ENCODE data around the gene BEAN1.

The BEAN1 gene

GRCh38 chr16:66429290-66429962 is 2.3 kb downstream of the BEAN1 start:
- no peak for DNase-seq
- Histone ChIP-seq H4K91ac (ENCODE audit: low read depth, low read length) (no peak overlapping the region), H2BK5ac (ENCODE audit: low read depth, low read length, poor library complexity) (no peak overlapping the region), H3K79me2 (ENCODE audit: control insufficient read depth, insufficient read depth, low read length, poor library complexity) (peaks cover 2% of the 10 kb centered on the region), H2BK120ac (ENCODE audit: insufficient read depth, low read length, poor library complexity) (no peak overlapping the region), H3K4ac (ENCODE audit: low read depth, low read length) (no peak overlapping the region), H3K9ac (ENCODE audit: low read length) (no peak overlapping the region), H4K12ac (ENCODE audit: low read depth, low read length) (no peak overlapping the region), H3K9me3 (ENCODE audit: insufficient read depth, low read depth, low read length) (peaks cover 9% of the 10 kb centered on the region), H3K79me1 (ENCODE audit: low read length) (peaks cover 2% of the 10 kb centered on the region), H2AK5ac (ENCODE audit: low read length) (no peak overlapping the region), H3K36me3 (ENCODE audit: control insufficient read depth in 1 of 2, insufficient read depth in 2 of 2, low read length in 2 of 2) (no peaks in the 10 kb centered on the region), H3K27me3 (ENCODE audit: insufficient read depth, low read length) (peaks cover 49% of the 10 kb centered on the region), H3K18ac (ENCODE audit: low read length) (no peak overlapping the region), H3K23ac (ENCODE audit: low read length) (no peak overlapping the region), H4K8ac (ENCODE audit: low read depth, low read length) (no peak overlapping the region), H2AFZ (ENCODE audit: insufficient read depth, low read length, poor library complexity) (no peak overlapping the region), H3K4me1 (ENCODE audit: control insufficient read depth in 1 of 2, insufficient read depth in 2 of 2, low read length in 2 of 2) (peaks cover 9 to 11% of the 10 kb centered on the region in 2 experiments), H3K27ac (ENCODE audit: low read depth, low read length) (no peak overlapping the region), H3K4me2 (ENCODE audit: low read length) (no peak overlapping the region), H3K14ac (ENCODE audit: low read length) (no peak overlapping the region), H2BK12ac (ENCODE audit: low read length) (no peak overlapping the region), H3K4me3 (ENCODE audit: low read depth, low read length) (no peak overlapping the region)
- WGBS (ENCODE audit: extremely low coverage, insufficient coverage, insufficient read length): no CpG with 5 or more reads among the region's 9 CpGs

- no peak overlapping the region for H2BK5ac ChIP-seq (ENCODE audit: low read depth, low read length, poor library complexity)
- H3K79me1 ChIP-seq (ENCODE audit: low read length): peaks cover 2% of the 10 kb centered on the region
- H3K4me1 ChIP-seq (ENCODE audit: control insufficient read depth in 1 of 2, insufficient read depth in 2 of 2, low read length in 2 of 2): peaks cover 9 to 11% of the 10 kb centered on the region in 2 experiments
- DNase-seq: no peak
- no peak overlapping the region for H3K18ac ChIP-seq (ENCODE audit: low read length)
- H3K4me2 ChIP-seq (ENCODE audit: low read length): no peak overlapping the region
- no CpG with 5 or more reads among the region's 3 CpGs for WGBS (ENCODE audit: extremely low coverage, insufficient coverage, insufficient read length)
- H4K8ac ChIP-seq (ENCODE audit: low read depth, low read length): no peak overlapping the region
- H2BK12ac ChIP-seq (ENCODE audit: low read length): no peak overlapping the region
- no peaks in the 10 kb centered on the region for H3K36me3 ChIP-seq (ENCODE audit: control insufficient read depth in 1 of 2, insufficient read depth in 2 of 2, low read length in 2 of 2)
- no peak overlapping the region for H2BK120ac ChIP-seq (ENCODE audit: insufficient read depth, low read length, poor library complexity)
- H3K4ac ChIP-seq (ENCODE audit: low read depth, low read length): no peak overlapping the region
- no peak overlapping the region for H3K14ac ChIP-seq (ENCODE audit: low read length)
- H4K12ac ChIP-seq (ENCODE audit: low read depth, low read length): no peak overlapping the region
- H3K79me2 ChIP-seq (ENCODE audit: control insufficient read depth, insufficient read depth, low read length, poor library complexity): peaks cover 2% of the 10 kb centered on the region
- H3K4me3 ChIP-seq (ENCODE audit: low read depth, low read length): no peak overlapping the region
- no peak overlapping the region for H3K9ac ChIP-seq (ENCODE audit: low read length)
- H2AFZ ChIP-seq (ENCODE audit: insufficient read depth, low read length, poor library complexity): no peak overlapping the region
- no peak overlapping the region for H4K91ac ChIP-seq (ENCODE audit: low read depth, low read length)
- H3K23ac ChIP-seq (ENCODE audit: low read length): no peak overlapping the region
- H3K9me3 ChIP-seq (ENCODE audit: insufficient read depth, low read depth, low read length): peaks cover 9% of the 10 kb centered on the region
- peaks cover 44% of the 10 kb centered on the region for H3K27me3 ChIP-seq (ENCODE audit: insufficient read depth, low read length)
- H2AK5ac ChIP-seq (ENCODE audit: low read length): no peak overlapping the region
- no peak overlapping the region for H3K27ac ChIP-seq (ENCODE audit: low read depth, low read length)
Measured at GRCh38 chr16:66430214-66430613, 3.1 kb downstream of the BEAN1 start.

- Histone ChIP-seq H3K14ac (ENCODE audit: low read length) (no peak overlapping the region), H4K8ac (ENCODE audit: low read depth, low read length) (no peak overlapping the region), H2BK5ac (ENCODE audit: low read depth, low read length, poor library complexity) (no peak overlapping the region), H3K36me3 (ENCODE audit: control insufficient read depth in 1 of 2, insufficient read depth in 2 of 2, low read length in 2 of 2) (no peaks in the 10 kb centered on the region), H3K4ac (ENCODE audit: low read depth, low read length) (no peak overlapping the region), H3K4me3 (ENCODE audit: low read depth, low read length) (no peak overlapping the region), H3K18ac (ENCODE audit: low read length) (no peak overlapping the region), H3K4me1 (ENCODE audit: control insufficient read depth in 1 of 2, insufficient read depth in 2 of 2, low read length in 2 of 2) (peaks cover 8 to 9% of the 10 kb centered on the region in 2 experiments), H2BK12ac (ENCODE audit: low read length) (no peak overlapping the region), H4K12ac (ENCODE audit: low read depth, low read length) (no peak overlapping the region), H2BK120ac (ENCODE audit: insufficient read depth, low read length, poor library complexity) (no peak overlapping the region), H3K9me3 (ENCODE audit: insufficient read depth, low read depth, low read length) (peaks cover 4% of the 10 kb centered on the region), H2AFZ (ENCODE audit: insufficient read depth, low read length, poor library complexity) (no peak overlapping the region), H3K79me1 (ENCODE audit: low read length) (peaks cover 2% of the 10 kb centered on the region), H3K79me2 (ENCODE audit: control insufficient read depth, insufficient read depth, low read length, poor library complexity) (peaks cover 2% of the 10 kb centered on the region), H3K4me2 (ENCODE audit: low read length) (no peak overlapping the region), H4K91ac (ENCODE audit: low read depth, low read length) (no peak overlapping the region), H3K9ac (ENCODE audit: low read length) (no peak overlapping the region), H3K27ac (ENCODE audit: low read depth, low read length) (no peak overlapping the region), H3K23ac (ENCODE audit: low read length) (no peak overlapping the region), H2AK5ac (ENCODE audit: low read length) (no peak overlapping the region), H3K27me3 (ENCODE audit: insufficient read depth, low read length) (peaks cover 30% of the 10 kb centered on the region)
- DNase-seq: no peak
- WGBS (ENCODE audit: extremely low coverage, insufficient coverage, insufficient read length): no CpG with 5 or more reads among the region's 8 CpGs
Measured at GRCh38 chr16:66431760-66432159, 4.7 kb downstream of the BEAN1 start.

GRCh38 chr16:66432429-66432828 is 5.3 kb downstream of the BEAN1 start:
- Histone ChIP-seq H3K4me2 (ENCODE audit: low read length) (no peak overlapping the region), H3K4me1 (ENCODE audit: control insufficient read depth in 1 of 2, insufficient read depth in 2 of 2, low read length in 2 of 2) (peaks cover 7 to 9% of the 10 kb centered on the region in 2 experiments), H2BK12ac (ENCODE audit: low read length) (no peak overlapping the region), H4K12ac (ENCODE audit: low read depth, low read length) (no peak overlapping the region), H4K8ac (ENCODE audit: low read depth, low read length) (no peak overlapping the region), H2BK5ac (ENCODE audit: low read depth, low read length, poor library complexity) (no peak overlapping the region), H3K18ac (ENCODE audit: low read length) (no peak overlapping the region), H3K9me3 (ENCODE audit: insufficient read depth, low read depth, low read length) (peaks cover 4% of the 10 kb centered on the region), H3K4me3 (ENCODE audit: low read depth, low read length) (no peak overlapping the region), H3K79me1 (ENCODE audit: low read length) (peaks cover 2% of the 10 kb centered on the region), H3K23ac (ENCODE audit: low read length) (no peak overlapping the region), H4K91ac (ENCODE audit: low read depth, low read length) (no peak overlapping the region), H3K36me3 (ENCODE audit: control insufficient read depth in 1 of 2, insufficient read depth in 2 of 2, low read length in 2 of 2) (no peaks in the 10 kb centered on the region), H3K14ac (ENCODE audit: low read length) (no peak overlapping the region), H3K9ac (ENCODE audit: low read length) (no peak overlapping the region), H3K79me2 (ENCODE audit: control insufficient read depth, insufficient read depth, low read length, poor library complexity) (peaks cover 2% of the 10 kb centered on the region), H2AFZ (ENCODE audit: insufficient read depth, low read length, poor library complexity) (no peak overlapping the region), H2BK120ac (ENCODE audit: insufficient read depth, low read length, poor library complexity) (no peak overlapping the region), H3K27ac (ENCODE audit: low read depth, low read length) (no peak overlapping the region), H3K27me3 (ENCODE audit: insufficient read depth, low read length) (peaks cover 25% of the 10 kb centered on the region), H3K4ac (ENCODE audit: low read depth, low read length) (no peak overlapping the region), H2AK5ac (ENCODE audit: low read length) (no peak overlapping the region)
- no peak for DNase-seq
- WGBS (ENCODE audit: extremely low coverage, insufficient coverage, insufficient read length): no CpG with 5 or more reads among the region's 5 CpGs
